HEK293 (cell line): ENCODE data around the gene NDRG3.
"Not testable (repeated sequence)": the region's sequence is repeated elsewhere in the genome, so short reads cannot be mapped to it uniquely, and the experiment has no call there.

Experiments
- CTCF ChIA-PET: fragments of 350-600 bp; formaldehyde crosslinking; extraction: SDS; loops from one replicate; lab custom pipeline; 2021; ENCODE audit warnings: antibody characterized with exemption; lab: Yijun Ruan, JAX
- POLR2A ChIA-PET: fragments of 300-600 bp; formaldehyde crosslinking; extraction: SDS; loops from one replicate; lab custom pipeline; 2020; ENCODE audit warnings: antibody characterized with exemption, inconsistent platforms; lab: Yijun Ruan, JAX
- H3K27ac ChIP-seq: fragments of 200-500 bp; sonication (Bioruptor generic); 2 replicates; pipeline ENCODE4 v1.5.1; 2014; ENCODE audit warnings: low read depth, low read length, control low read depth, inconsistent platforms; ENCODE audit errors: extremely low read depth
- H3K36me3 ChIP-seq, 2 experiments: fragments of 200-500 bp in 1 of 2; sonication (Bioruptor generic) in 1 of 2; 1 replicate in 1 of 2; 2 replicates in 1 of 2; pipeline ENCODE4 v1.5.1; 2014 to 2017; ENCODE audit warnings: inconsistent platforms in 2 of 2, low read length in 2 of 2; ENCODE audit not compliant: control insufficient read depth in 2 of 2, insufficient read depth in 1 of 2
- H3K4me1 ChIP-seq: fragments of 200-500 bp; sonication (Bioruptor generic); 2 replicates; pipeline ENCODE4 v1.5.1; 2014; ENCODE audit warnings: mild to moderate bottlenecking, low read length, inconsistent platforms; ENCODE audit not compliant: control insufficient read depth, insufficient read depth
- H3K4me3 ChIP-seq: 2 replicates; pipeline ENCODE4 v1.5.1; 2011; ENCODE audit warnings: low read depth, mild to moderate bottlenecking, control low read depth, low read length, moderate library complexity
- H3K9me3 ChIP-seq: fragments of 200-500 bp; sonication (Bioruptor generic); 2 replicates; pipeline ENCODE4 v1.5.1; 2014; ENCODE audit warnings: low read depth, low read length, inconsistent platforms; ENCODE audit not compliant: control insufficient read depth, insufficient read depth
- BCL11A ChIP-seq: fragments of 450-650 bp; formaldehyde crosslinking; IDR thresholded peaks from 2 replicates; pipeline ENCODE4 v1.5.1; 2016; ENCODE audit warnings: low read depth, missing biosample characterization, missing genetic modification characterization
- EGR2 ChIP-seq: fragments of 450-650 bp; formaldehyde crosslinking; IDR thresholded peaks from 2 replicates; pipeline ENCODE4 v1.5.1; 2016; ENCODE audit warnings: low read depth, missing biosample characterization, missing genetic modification characterization
- REPIN1 ChIP-seq: fragments of 450-650 bp; formaldehyde crosslinking; IDR thresholded peaks from 2 replicates; pipeline ENCODE4 v1.5.1; 2017; ENCODE audit warnings: missing biosample characterization, missing genetic modification characterization, low read depth
- ZFP3 ChIP-seq: fragments of 450-650 bp; formaldehyde crosslinking; IDR thresholded peaks from 2 replicates; pipeline ENCODE4 v1.5.1; 2016; ENCODE audit warnings: low read depth, missing biosample characterization, missing genetic modification characterization
- ZNF169 ChIP-seq: fragments of 450-650 bp; formaldehyde crosslinking; IDR thresholded peaks from 2 replicates; pipeline ENCODE4 v1.5.1; 2016; ENCODE audit warnings: missing biosample characterization, missing genetic modification characterization
- ZNF184 ChIP-seq: fragments of 450-650 bp; IDR thresholded peaks from 2 replicates; pipeline ENCODE4 v1.5.1; 2018; ENCODE audit warnings: missing biosample characterization, mild to moderate bottlenecking, missing genetic modification characterization
- ZNF391 ChIP-seq: fragments of 450-650 bp; formaldehyde crosslinking; IDR thresholded peaks from 2 replicates; pipeline ENCODE4 v1.5.1; 2016; ENCODE audit warnings: low read depth, missing biosample characterization, missing genetic modification characterization, borderline replicate concordance
- ZNF423 ChIP-seq: fragments of 450-650 bp; formaldehyde crosslinking; IDR thresholded peaks from 2 replicates; pipeline ENCODE4 v1.5.1; 2016; ENCODE audit warnings: missing biosample characterization, missing genetic modification characterization
- ZNF529 ChIP-seq: fragments of 450-650 bp; formaldehyde crosslinking; IDR thresholded peaks from 2 replicates; pipeline ENCODE4 v1.5.1; 2017; ENCODE audit warnings: missing genetic modification characterization, missing biosample characterization; ENCODE audit not compliant: insufficient replicate concordance
- ZNF549 ChIP-seq: fragments of 450-650 bp; IDR thresholded peaks from 2 replicates; pipeline ENCODE4 v1.5.1; 2018; ENCODE audit warnings: missing biosample characterization, missing genetic modification characterization, mild to moderate bottlenecking, inconsistent platforms, moderate library complexity
- ZNF558 ChIP-seq: fragments of 450-650 bp; formaldehyde crosslinking; IDR thresholded peaks from 2 replicates; pipeline ENCODE4 v1.5.1; 2016; ENCODE audit warnings: missing biosample characterization, missing genetic modification characterization
- ZNF571 ChIP-seq: fragments of 450-650 bp; formaldehyde crosslinking; IDR thresholded peaks from 2 replicates; pipeline ENCODE4 v1.5.0; 2017; ENCODE audit warnings: missing biosample characterization, missing genetic modification characterization
- ZNF629 ChIP-seq: fragments of 450-650 bp; formaldehyde crosslinking; IDR thresholded peaks from 2 replicates; pipeline ENCODE4 v1.5.1; 2017; ENCODE audit warnings: missing biosample characterization, missing genetic modification characterization
- ZNF660 ChIP-seq: fragments of 450-650 bp; IDR thresholded peaks from 2 replicates; pipeline ENCODE4 v1.5.1; 2018; ENCODE audit warnings: missing biosample characterization, mild to moderate bottlenecking, missing genetic modification characterization
- ZSCAN16 ChIP-seq: fragments of 450-650 bp; formaldehyde crosslinking; IDR thresholded peaks from 2 replicates; pipeline ENCODE4 v1.5.1; 2016; ENCODE audit warnings: missing biosample characterization, missing genetic modification characterization
- TF ChIP-seq, protein P1 (sequence below): fragments of 450-650 bp; formaldehyde crosslinking; IDR thresholded peaks from 2 replicates; pipeline ENCODE4 v1.5.1; 2016; ENCODE audit warnings: missing biosample characterization, missing genetic modification characterization
- TF ChIP-seq, protein P2 (sequence below): fragments of 450-650 bp; formaldehyde crosslinking; IDR thresholded peaks from 2 replicates; pipeline ENCODE4 v1.5.0; 2017; ENCODE audit warnings: missing biosample characterization, missing genetic modification characterization, borderline replicate concordance
- TF ChIP-seq, protein P3 (sequence below): fragments of 450-650 bp; formaldehyde crosslinking; IDR thresholded peaks from 2 replicates; pipeline ENCODE4 v1.5.1; 2016; ENCODE audit warnings: missing biosample characterization, missing genetic modification characterization

Gene NDRG3

DNA sequence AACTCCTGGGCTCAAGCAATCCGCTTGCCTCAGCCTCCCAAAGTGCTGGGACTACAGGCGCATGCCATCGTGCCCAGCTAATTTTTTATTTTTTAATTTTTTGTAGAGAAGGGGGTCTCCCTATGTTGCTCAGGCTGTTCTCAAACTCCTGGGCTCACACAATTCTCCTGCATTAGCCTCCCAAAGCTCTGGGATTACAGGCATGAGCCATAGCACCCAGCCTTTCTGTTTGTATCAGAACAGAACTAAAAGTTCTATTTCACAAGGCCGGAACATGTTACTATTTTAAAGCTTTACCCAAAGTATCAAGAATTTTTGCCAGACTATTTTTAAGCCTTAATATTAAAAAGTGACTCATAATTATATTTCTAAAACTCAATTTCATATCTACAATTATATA, 42.4 kb downstream of the NDRG3 start:
- Histone ChIP-seq H3K36me3 (peaks cover 0 to 5% of the 10 kb centered on the region in 2 experiments; a peak in 2 of 3 replicates), H3K4me3 (no peak overlapping the region), H3K4me1 (no peaks in the 10 kb centered on the region), H3K27ac (no peak overlapping the region), H3K9me3 (no peaks in the 10 kb centered on the region)
- POLR2A ChIA-PET, result interaction anchor here (0.7 kb wide), 1 partner anchor 30 kb away, joined by 3 read pairs; no protein-coding TSS in a partner anchor
- CTCF ChIA-PET, result interaction anchor here (1.0 kb wide), 1 partner anchor 52 kb away, joined by 3 read pairs; no protein-coding TSS in a partner anchor
- TF ChIP-seq ZNF660 (tag by site-specific recombination) (no peak), EGR2 (tag by site-specific recombination) (no peak), ZSCAN16 (tag by site-specific recombination) (no peak), ZNF571 (tag by site-specific recombination) (no peak), ZNF184 (tag by site-specific recombination) (no peak), ZNF391 (tag by site-specific recombination) (no peak), ZNF529 (tag by site-specific recombination) (no peak), ZNF558 (tag by site-specific recombination) (no peak), BCL11A (tag by site-specific recombination) (no peak), ZNF169 (no peak), ZNF629 (tag by site-specific recombination) (no peak)
- TF ChIP-seq, protein P1, sequence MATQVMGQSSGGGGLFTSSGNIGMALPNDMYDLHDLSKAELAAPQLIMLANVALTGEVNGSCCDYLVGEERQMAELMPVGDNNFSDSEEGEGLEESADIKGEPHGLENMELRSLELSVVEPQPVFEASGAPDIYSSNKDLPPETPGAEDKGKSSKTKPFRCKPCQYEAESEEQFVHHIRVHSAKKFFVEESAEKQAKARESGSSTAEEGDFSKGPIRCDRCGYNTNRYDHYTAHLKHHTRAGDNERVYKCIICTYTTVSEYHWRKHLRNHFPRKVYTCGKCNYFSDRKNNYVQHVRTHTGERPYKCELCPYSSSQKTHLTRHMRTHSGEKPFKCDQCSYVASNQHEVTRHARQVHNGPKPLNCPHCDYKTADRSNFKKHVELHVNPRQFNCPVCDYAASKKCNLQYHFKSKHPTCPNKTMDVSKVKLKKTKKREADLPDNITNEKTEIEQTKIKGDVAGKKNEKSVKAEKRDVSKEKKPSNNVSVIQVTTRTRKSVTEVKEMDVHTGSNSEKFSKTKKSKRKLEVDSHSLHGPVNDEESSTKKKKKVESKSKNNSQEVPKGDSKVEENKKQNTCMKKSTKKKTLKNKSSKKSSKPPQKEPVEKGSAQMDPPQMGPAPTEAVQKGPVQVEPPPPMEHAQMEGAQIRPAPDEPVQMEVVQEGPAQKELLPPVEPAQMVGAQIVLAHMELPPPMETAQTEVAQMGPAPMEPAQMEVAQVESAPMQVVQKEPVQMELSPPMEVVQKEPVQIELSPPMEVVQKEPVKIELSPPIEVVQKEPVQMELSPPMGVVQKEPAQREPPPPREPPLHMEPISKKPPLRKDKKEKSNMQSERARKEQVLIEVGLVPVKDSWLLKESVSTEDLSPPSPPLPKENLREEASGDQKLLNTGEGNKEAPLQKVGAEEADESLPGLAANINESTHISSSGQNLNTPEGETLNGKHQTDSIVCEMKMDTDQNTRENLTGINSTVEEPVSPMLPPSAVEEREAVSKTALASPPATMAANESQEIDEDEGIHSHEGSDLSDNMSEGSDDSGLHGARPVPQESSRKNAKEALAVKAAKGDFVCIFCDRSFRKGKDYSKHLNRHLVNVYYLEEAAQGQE (tag by site-specific recombination), result no peak

DNA sequence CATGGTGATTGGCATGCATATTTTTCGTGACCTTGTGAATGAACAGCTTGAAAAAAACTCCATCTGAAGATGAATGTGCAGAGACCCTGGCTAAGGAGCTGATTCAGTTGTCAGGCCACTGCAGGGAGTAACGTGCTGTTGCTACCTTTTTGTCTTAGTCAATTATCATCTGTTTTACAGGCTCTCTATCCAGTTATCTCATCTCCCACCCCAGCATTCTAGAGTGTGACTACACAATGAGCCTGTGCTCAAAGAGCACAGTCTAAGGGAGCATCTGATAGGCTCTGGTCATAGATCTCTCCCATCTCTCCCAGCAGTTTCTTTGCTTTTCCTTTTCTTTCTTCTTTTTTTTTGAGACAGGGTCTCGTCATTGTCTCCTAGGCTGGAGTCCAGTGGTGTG, 45.5 kb downstream of the NDRG3 start:
- Histone ChIP-seq H3K4me1 (no peaks in the 10 kb centered on the region), H3K9me3 (no peaks in the 10 kb centered on the region), H3K4me3 (no peak overlapping the region), H3K27ac (no peak overlapping the region), H3K36me3 (peaks cover 0 to 3% of the 10 kb centered on the region in 2 experiments; a peak in 2 of 3 replicates)
- POLR2A ChIA-PET, result no interaction called here
- TF ChIP-seq ZNF549 (tag by site-specific recombination) (no peak), REPIN1 (tag by site-specific recombination) (no peak), ZFP3 (tag by site-specific recombination) (no peak), ZNF423 (tag by site-specific recombination) (no peak), ZNF558 (tag by site-specific recombination) (no peak)
- TF ChIP-seq, protein P2, sequence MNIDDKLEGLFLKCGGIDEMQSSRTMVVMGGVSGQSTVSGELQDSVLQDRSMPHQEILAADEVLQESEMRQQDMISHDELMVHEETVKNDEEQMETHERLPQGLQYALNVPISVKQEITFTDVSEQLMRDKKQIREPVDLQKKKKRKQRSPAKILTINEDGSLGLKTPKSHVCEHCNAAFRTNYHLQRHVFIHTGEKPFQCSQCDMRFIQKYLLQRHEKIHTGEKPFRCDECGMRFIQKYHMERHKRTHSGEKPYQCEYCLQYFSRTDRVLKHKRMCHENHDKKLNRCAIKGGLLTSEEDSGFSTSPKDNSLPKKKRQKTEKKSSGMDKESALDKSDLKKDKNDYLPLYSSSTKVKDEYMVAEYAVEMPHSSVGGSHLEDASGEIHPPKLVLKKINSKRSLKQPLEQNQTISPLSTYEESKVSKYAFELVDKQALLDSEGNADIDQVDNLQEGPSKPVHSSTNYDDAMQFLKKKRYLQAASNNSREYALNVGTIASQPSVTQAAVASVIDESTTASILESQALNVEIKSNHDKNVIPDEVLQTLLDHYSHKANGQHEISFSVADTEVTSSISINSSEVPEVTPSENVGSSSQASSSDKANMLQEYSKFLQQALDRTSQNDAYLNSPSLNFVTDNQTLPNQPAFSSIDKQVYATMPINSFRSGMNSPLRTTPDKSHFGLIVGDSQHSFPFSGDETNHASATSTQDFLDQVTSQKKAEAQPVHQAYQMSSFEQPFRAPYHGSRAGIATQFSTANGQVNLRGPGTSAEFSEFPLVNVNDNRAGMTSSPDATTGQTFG (tag by site-specific recombination), result no peak
- TF ChIP-seq, protein P3, sequence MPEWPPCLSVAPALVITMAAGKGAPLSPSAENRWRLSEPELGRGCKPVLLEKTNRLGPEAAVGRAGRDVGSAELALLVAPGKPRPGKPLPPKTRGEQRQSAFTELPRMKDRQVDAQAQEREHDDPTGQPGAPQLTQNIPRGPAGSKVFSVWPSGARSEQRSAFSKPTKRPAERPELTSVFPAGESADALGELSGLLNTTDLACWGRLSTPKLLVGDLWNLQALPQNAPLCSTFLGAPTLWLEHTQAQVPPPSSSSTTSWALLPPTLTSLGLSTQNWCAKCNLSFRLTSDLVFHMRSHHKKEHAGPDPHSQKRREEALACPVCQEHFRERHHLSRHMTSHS, result no peak
- CTCF ChIA-PET, result interaction anchor here (1.1 kb wide), 1 partner anchor 73 kb away, joined by 3 read pairs; the partner anchor contains the start of gene DSN1

DNA sequence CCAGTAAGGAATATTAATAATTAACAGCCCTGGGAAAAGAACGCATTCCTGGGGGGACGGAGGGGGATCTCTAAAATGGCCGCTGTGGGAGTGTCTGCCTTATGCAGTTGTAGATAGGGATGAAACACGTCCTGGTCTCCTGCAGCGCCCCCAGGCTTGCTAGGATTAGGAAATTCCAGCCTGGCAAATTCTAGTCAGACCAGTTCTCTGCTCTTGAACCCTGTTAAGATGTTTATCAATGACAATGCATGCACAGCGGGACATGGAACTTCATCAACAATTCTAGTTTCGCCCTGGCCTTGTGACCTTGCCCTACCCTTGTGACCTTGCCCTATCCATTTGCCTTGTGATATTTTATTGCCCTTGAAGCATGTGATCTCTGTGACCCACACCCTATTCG, 50.4 kb downstream of the NDRG3 start:
- H3K4me3 ChIP-seq, H3K27ac ChIP-seq, H3K9me3 ChIP-seq, H3K4me1 ChIP-seq, H3K36me3 ChIP-seq: not testable (repeated sequence)
- ChIA-PET POLR2A (interaction anchor here (0.6 kb wide), 1 partner anchor 39 kb away, joined by 3 read pairs; no protein-coding TSS in a partner anchor), CTCF (interaction anchor here (0.7 kb wide), 1 partner anchor 312 kb away, joined by 3 read pairs; no protein-coding TSS in a partner anchor)
